IPS-NIHi11 (cell line): ENCODE measurements around the gene CCR6.
"Not testable (repeated sequence)": the region's sequence is repeated elsewhere in the genome, so short reads cannot be mapped to it uniquely, and the experiment has no call there.

ENCODE experiments used
- DNase-seq: peaks from one replicate; pipeline ENCODE4 v3.0.0; 2012; ENCODE audit warnings: mixed read lengths, low spot score

Gene CCR6

DNA sequence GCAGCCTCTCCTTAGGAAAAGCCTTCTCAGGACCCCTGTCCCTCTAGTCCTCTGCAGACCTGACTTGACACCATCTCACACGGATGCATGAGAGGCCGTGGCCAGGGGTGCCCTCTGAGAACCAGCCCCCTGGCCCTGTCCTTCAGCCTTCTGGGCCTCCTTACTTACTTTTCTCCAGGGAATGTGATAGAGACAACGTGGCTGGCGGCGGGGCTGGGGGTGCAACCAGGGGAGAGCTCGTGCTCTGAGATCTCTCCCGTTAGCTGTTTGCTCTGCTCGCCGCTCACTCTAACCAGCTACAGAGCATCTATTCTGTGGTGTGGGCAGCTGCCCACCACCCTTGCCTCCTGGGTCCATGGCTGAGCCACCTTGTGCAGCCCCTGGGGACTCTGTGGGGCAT lies 20.1 kb downstream of the CCR6 start:
- DNase-seq: no peak

- DNase-seq: no peak
These were observed 22.6 kb downstream of the CCR6 start for GRCh38 chr6:167145461-167145860.

GRCh38 chr6:167146135-167146534 lies 23.2 kb downstream of the CCR6 start:
- DNase-seq: no peak

DNA sequence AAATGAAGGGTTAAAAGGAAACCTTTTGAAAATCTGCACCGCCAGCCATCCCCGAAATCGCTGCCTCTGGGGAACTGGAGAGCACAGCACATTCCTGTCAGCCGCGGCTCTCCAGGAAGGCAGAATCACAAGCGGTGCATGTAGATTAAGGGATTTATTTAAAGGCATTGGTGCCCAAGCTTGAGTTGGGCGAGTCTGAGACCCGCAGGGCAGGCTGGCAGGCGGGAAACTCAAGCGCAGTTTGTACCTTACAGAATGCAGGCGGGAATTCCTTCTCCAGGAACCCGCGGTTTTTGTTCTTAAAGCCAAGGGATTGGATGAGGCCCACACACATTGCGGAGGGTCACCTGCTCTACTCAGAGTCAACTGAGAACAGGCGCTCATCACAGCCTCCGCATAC lies 24.1 kb downstream of the CCR6 start:
- DNase-seq: peak; percentile 67

GRCh38 chr6:167148021-167148420 lies 25.1 kb downstream of the CCR6 start:
- DNase-seq: no peak

DNA sequence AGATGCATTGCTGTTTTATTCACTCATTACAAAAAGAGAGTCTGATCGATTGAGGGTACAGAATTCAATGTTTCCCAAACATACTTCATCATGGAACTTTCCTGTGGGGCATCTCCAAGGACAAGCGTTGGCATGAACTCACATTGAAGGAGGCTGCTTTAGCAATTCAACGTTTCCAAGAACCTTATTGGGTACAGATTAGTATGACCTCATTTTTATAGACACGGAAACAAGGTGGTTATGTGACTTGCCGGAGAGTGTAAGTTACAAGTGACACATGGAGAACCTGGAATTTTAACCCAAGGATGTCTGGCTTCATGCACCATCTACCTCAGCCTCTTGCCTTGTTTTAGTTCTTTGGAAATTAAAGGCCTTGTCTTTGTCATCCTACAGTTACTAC lies 26.1 kb downstream of the CCR6 start:
- no peak for DNase-seq

- DNase-seq: no peak
These were observed 28.1 kb downstream of the CCR6 start for GRCh38 chr6:167150941-167151549.

GRCh38 chr6:167151648-167152047 lies 28.8 kb downstream of the CCR6 start:
- DNase-seq: no peak

GRCh38 chr6:167152862-167153261 lies 30.0 kb downstream of the CCR6 start:
- no peak for DNase-seq

DNA sequence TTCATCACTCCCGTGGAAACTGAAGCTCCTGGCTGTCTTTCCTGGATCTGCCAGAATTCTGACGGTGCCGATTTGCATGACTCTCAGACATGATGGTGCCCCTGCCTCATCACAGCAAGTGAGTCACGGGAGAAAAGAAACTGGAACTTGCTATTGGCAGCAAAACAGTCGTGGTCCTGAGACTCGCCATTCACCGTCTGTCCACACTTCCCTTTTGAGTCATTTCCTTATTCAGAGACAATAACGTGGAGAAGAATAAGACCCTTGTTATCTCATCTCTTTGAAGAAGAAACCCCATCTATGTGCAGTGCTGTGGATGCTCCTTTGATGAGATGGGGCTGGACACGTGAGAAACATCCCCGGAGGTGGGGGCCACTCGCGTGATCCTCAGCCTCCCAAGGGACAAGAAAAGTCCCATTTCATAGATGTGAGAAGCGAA lies 30.6 kb downstream of the CCR6 start:
- no peak for DNase-seq

- DNase-seq: no peak
These were observed 31.4 kb downstream of the CCR6 start for GRCh38 chr6:167154291-167154690.

- no peak for DNase-seq
These were observed 32.0 kb downstream of the CCR6 start for GRCh38 chr6:167154895-167155294.

- no peak for DNase-seq
These were observed 34.5 kb downstream of the CCR6 start for GRCh38 chr6:167157414-167157813.

- no peak for DNase-seq
These were observed 35.0 kb downstream of the CCR6 start, which contains the start of gene GPR31 for GRCh38 chr6:167157863-167158262. TSS of gene GPR31 (minus strand) at chr6:167157980. CDS start at chr6:167157831, 149 bp downstream.

DNA sequence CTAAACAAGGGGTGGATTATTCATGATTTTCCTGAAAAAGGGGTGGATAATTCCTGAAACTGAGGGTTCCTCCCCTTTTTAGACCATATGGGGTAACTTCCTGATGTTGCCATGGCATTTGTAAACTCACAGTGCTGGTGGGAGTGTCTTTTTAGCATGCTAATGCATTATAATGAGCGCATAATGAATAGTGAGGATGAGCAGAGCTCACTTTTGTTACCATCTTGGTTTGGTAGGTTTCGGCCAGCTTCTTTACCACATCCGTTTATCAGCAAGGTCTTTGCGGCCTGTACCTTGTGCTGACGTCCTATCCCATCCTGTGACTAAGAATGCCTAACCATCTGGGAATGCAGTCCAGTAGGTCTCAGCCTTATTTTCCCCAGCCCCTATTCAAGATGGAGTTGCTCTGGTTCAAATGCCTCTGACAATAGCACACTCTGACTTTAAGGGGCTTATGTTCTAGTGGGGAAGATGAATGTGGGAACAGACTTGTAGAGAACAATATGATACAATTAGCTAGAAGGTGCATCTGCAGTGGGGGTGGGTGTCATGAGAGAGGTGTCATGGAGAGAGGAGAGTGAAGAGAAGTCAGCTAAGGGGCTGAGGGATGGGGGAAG lies 39.1 kb downstream of the CCR6 start:
- no peak for DNase-seq

DNA sequence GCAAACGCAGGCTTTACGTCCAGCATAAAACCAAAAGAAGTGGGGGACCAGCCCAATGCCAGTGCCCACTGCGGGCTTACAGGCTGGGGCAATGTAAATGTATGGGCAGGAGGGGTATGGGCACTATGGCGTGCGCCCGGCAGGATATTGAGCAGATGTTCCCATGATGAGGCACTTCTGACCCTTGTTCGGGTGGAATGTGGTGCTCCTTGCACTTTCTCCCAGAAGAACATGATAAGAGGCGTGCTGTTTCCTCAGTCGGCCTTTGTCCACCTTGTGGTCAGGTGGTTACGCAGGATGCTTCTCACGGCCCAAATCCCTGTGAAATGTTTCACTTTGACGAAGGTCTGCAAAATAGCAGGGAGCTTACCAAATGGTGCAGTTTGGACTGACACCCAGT lies 39.7 kb downstream of the CCR6 start:
- DNase-seq: no peak

GRCh38 chr6:167163476-167164011 lies 40.6 kb downstream of the CCR6 start:
- peak; percentile 66 for DNase-seq

DNA sequence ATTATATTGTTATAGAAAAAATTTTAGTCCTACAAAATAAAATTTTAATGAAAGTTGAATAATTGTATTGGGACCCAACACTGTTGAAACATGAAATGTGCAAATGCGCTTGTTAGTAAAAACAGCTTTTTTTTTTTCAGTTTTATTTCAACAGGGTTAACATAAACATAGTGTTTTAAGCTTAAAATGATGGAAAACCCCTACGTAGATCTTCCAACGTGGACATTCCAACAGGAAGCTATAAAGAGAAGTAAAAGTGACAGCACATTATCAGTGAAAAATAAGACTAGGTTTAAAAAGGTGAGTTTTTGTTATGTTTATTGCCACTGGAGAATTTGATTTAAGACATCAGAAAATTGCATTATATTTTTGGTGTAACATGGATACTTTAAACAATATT lies 41.4 kb downstream of the CCR6 start:
- DNase-seq: no peak

GRCh38 chr6:167165858-167166471 lies 43.1 kb downstream of the CCR6 start:
- no peak for DNase-seq

- not testable (repeated sequence) for DNase-seq
These were observed 44.8 kb downstream of the CCR6 start for GRCh38 chr6:167167699-167168098.

- not testable (repeated sequence) for DNase-seq
These were observed 45.4 kb downstream of the CCR6 start for GRCh38 chr6:167168296-167168695.

GRCh38 chr6:167169867-167170266 lies 47.0 kb downstream of the CCR6 start:
- DNase-seq: not testable (repeated sequence)

DNA sequence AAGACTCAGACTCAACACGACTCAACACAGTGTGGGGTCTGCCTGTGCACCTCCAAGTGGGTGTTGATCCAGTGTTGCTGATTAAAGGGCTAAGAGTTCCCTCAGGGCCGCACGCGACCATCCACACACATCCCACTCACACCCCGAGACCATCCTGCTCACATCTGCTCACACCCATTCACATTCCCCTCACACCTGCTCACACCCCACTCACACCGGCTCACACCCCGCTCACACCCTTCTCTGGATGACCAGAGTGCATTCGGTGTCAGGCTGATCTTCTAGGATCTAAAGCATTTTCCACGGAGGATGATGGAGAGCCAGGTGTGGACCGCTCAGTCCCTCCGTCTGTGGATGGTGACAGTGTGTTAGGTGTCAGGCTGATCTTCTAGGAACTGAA lies 48.4 kb downstream of the CCR6 start:
- not testable (repeated sequence) for DNase-seq
